ENCODE results near the gene EDN3. TPM values are rescaled to one million over a fixed set of nuclear protein-coding genes. Genes with fewer than 3 reads are reported as not detected.

The EDN3 gene
- total and polyA plus RNA-seq, 9 of the 15 experiments (the other 6 are each of a cell fraction or from before 2014, with no cell fraction given), result not detected

DNA sequence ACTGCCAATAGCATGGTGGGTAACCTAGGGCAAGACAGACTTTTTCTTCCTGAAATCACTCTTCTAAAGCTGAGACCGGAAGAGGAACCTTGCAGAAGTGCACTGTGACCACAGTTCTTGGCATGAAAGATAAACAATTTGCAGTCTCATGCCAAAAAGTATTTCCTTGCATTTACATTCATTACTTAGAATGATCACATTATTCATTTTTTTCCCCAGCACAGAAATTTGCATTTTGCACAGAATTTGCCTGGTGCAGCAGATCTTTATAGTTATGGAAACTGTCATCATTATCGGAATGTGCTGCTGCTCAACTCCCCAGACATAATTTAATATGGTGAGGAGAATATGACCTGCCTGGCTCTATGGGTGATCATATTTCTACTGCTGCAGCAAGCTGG is 42.2 kb upstream of the EDN3 start:
- WGBS (ENCODE audit: insufficient coverage, low coverage, missing lambda C conversion rate), result 6% methylated on average over 2 of the region's 2 CpGs
- no peak for ATAC-seq
- no peak for FAIRE-seq
- in situ Hi-C loops (cut with MboI), result no loop called here
- DNase-seq (ENCODE audit: extremely low read depth in 1 of 4, low spot score in 3 of 4), result no peak
- no peaks in the 10 kb centered on the region for H3K9me1 ChIP-seq (ENCODE audit: control insufficient read depth, insufficient read depth, low read length)
- intact Hi-C loops (cut with micrococcal nuclease), result no loop called here
- peaks cover 2 to 12% of the 10 kb centered on the region in 2 experiments; a peak in 4 of 5 replicates for H3K27me3 ChIP-seq (ENCODE audit: control insufficient read depth in 2 of 2, insufficient read depth in 2 of 2, low read length in 2 of 2)
- H4K20me1 ChIP-seq (replicated peaks; ENCODE audit: control insufficient read depth, insufficient read depth, low read length), result no peaks in the 10 kb centered on the region
- no peak overlapping the region for H3K9ac ChIP-seq (ENCODE audit: insufficient read depth in 1 of 2, low read depth in 2 of 2, low read length in 2 of 2)
- no TSS peak for BruUV-seq (replicated peaks)
- no peak overlapping the region for H3K4me3 ChIP-seq
- TF ChIP-seq GABPA (tag; conservative IDR thresholded peaks at IDR 0.05; ENCODE audit: low read depth) (peak; percentile 62), GATA2 (CRISPR knock-in tag; IDR thresholded peaks at IDR 0.05) (no peak)
- no peak overlapping the region for H2AFZ ChIP-seq (ENCODE audit: low read depth, low read length)
- H3K4me1 ChIP-seq (replicated peaks in 1 of 2; ENCODE audit: control insufficient read depth in 2 of 2, insufficient read depth in 2 of 2, low read length in 2 of 2), result no peaks in the 10 kb centered on the region
- no peak overlapping the region for H3K4me2 ChIP-seq (ENCODE audit: insufficient read depth, low read length)
- POLR2A ChIA-PET, result interaction anchor here (0.7 kb wide), 1 partner anchor 1170 kb away, joined by 3 read pairs; no protein-coding TSS in a partner anchor
- CTCF ChIA-PET (ENCODE audit: low intra/inter-chr PET ratio), result interaction anchor here (0.6 kb wide), 1 partner anchor 36 kb away, joined by 5 read pairs; no protein-coding TSS in a partner anchor
- H3K79me2 ChIP-seq (ENCODE audit: control insufficient read depth, insufficient read depth, low read length), result no peaks in the 10 kb centered on the region
- H3K9me3 ChIP-seq (replicated peaks; ENCODE audit: control insufficient read depth, insufficient read depth, low read depth, low read length), result no peaks in the 10 kb centered on the region
- H3K36me3 ChIP-seq (ENCODE audit: control insufficient read depth, insufficient read depth, low read length), result no peaks in the 10 kb centered on the region
- no peak overlapping the region for H3K27ac ChIP-seq (ENCODE audit: extremely low read depth, low read depth, low read length)

DNA sequence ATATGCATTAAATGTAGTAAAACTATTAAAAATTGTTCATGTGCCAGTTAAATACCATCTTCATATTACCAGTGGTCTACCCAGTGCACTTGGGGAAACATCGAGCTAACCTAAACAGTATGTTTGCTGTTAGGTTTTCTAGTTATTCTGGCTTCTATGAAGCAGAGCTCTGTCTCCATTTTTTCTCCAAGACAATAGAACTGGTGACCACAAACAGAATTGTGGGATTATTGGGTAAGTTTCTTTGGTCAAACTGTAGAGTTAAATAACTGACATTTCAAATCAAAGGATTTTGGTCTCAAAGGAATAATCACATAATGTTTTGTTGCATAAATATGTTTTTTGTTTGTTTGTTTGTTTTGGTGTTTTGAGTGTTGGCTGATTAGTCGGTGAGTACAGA is 40.5 kb upstream of the EDN3 start:
- CTCF ChIA-PET (ENCODE audit: low intra/inter-chr PET ratio), result no interaction called here
- TF ChIP-seq, protein P1, sequence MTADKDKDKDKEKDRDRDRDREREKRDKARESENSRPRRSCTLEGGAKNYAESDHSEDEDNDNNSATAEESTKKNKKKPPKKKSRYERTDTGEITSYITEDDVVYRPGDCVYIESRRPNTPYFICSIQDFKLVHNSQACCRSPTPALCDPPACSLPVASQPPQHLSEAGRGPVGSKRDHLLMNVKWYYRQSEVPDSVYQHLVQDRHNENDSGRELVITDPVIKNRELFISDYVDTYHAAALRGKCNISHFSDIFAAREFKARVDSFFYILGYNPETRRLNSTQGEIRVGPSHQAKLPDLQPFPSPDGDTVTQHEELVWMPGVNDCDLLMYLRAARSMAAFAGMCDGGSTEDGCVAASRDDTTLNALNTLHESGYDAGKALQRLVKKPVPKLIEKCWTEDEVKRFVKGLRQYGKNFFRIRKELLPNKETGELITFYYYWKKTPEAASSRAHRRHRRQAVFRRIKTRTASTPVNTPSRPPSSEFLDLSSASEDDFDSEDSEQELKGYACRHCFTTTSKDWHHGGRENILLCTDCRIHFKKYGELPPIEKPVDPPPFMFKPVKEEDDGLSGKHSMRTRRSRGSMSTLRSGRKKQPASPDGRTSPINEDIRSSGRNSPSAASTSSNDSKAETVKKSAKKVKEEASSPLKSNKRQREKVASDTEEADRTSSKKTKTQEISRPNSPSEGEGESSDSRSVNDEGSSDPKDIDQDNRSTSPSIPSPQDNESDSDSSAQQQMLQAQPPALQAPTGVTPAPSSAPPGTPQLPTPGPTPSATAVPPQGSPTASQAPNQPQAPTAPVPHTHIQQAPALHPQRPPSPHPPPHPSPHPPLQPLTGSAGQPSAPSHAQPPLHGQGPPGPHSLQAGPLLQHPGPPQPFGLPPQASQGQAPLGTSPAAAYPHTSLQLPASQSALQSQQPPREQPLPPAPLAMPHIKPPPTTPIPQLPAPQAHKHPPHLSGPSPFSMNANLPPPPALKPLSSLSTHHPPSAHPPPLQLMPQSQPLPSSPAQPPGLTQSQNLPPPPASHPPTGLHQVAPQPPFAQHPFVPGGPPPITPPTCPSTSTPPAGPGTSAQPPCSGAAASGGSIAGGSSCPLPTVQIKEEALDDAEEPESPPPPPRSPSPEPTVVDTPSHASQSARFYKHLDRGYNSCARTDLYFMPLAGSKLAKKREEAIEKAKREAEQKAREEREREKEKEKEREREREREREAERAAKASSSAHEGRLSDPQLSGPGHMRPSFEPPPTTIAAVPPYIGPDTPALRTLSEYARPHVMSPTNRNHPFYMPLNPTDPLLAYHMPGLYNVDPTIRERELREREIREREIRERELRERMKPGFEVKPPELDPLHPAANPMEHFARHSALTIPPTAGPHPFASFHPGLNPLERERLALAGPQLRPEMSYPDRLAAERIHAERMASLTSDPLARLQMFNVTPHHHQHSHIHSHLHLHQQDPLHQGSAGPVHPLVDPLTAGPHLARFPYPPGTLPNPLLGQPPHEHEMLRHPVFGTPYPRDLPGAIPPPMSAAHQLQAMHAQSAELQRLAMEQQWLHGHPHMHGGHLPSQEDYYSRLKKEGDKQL (CRISPR knock-in tag; IDR thresholded peaks at IDR 0.05; ENCODE audit: borderline replicate concordance), result no peak
- TF ChIP-seq FOXA1 (IDR thresholded peaks at IDR 0.05; ENCODE audit: borderline replicate concordance), result no peak
- TF ChIP-seq ZNF212 (CRISPR knock-in tag; IDR thresholded peaks at IDR 0.05), result no peak
- TF ChIP-seq, protein P2, sequence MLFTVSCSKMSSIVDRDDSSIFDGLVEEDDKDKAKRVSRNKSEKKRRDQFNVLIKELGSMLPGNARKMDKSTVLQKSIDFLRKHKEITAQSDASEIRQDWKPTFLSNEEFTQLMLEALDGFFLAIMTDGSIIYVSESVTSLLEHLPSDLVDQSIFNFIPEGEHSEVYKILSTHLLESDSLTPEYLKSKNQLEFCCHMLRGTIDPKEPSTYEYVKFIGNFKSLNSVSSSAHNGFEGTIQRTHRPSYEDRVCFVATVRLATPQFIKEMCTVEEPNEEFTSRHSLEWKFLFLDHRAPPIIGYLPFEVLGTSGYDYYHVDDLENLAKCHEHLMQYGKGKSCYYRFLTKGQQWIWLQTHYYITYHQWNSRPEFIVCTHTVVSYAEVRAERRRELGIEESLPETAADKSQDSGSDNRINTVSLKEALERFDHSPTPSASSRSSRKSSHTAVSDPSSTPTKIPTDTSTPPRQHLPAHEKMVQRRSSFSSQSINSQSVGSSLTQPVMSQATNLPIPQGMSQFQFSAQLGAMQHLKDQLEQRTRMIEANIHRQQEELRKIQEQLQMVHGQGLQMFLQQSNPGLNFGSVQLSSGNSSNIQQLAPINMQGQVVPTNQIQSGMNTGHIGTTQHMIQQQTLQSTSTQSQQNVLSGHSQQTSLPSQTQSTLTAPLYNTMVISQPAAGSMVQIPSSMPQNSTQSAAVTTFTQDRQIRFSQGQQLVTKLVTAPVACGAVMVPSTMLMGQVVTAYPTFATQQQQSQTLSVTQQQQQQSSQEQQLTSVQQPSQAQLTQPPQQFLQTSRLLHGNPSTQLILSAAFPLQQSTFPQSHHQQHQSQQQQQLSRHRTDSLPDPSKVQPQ (CRISPR knock-in tag; IDR thresholded peaks at IDR 0.05; ENCODE audit: borderline replicate concordance), result no peak
- TF ChIP-seq ZC3H8 (IDR thresholded peaks at IDR 0.05), result no peak
- no peak for TF ChIP-seq NCOA4 (IDR thresholded peaks at IDR 0.05; ENCODE audit: partially characterized antibody)

More for the DNA sequence above, 40.5 kb upstream of the EDN3 start:
- Histone ChIP-seq H3K27me3 (ENCODE audit: control insufficient read depth in 2 of 2, insufficient read depth in 2 of 2, low read length in 2 of 2) (peaks cover 2% of the 10 kb centered on the region in 2 experiments; a peak in 4 of 5 replicates), H3K9me1 (ENCODE audit: control insufficient read depth, insufficient read depth, low read length) (no peaks in the 10 kb centered on the region), H2AFZ (ENCODE audit: low read depth, low read length) (no peak overlapping the region), H3K79me2 (ENCODE audit: control insufficient read depth, insufficient read depth, low read length) (no peaks in the 10 kb centered on the region), H3K9ac (ENCODE audit: insufficient read depth in 1 of 2, low read depth in 2 of 2, low read length in 2 of 2) (no peak overlapping the region), H3K4me2 (ENCODE audit: insufficient read depth, low read length) (no peak overlapping the region), H3K27ac (ENCODE audit: extremely low read depth, low read depth, low read length) (no peak overlapping the region), H3K4me1 (replicated peaks in 1 of 2; ENCODE audit: control insufficient read depth in 2 of 2, insufficient read depth in 2 of 2, low read length in 2 of 2) (no peaks in the 10 kb centered on the region), H3K36me3 (ENCODE audit: control insufficient read depth, insufficient read depth, low read length) (no peaks in the 10 kb centered on the region), H3K9me3 (replicated peaks; ENCODE audit: control insufficient read depth, insufficient read depth, low read depth, low read length) (no peaks in the 10 kb centered on the region), H4K20me1 (replicated peaks; ENCODE audit: control insufficient read depth, insufficient read depth, low read length) (no peaks in the 10 kb centered on the region), H3K4me3 (no peak overlapping the region)
- BruUV-seq (replicated peaks), result no TSS peak
- 0% methylated on average over 2 of the region's 2 CpGs for WGBS (ENCODE audit: insufficient coverage, low coverage, missing lambda C conversion rate)
- POLR2A ChIA-PET, result interaction anchor here (0.6 kb wide), 1 partner anchor 68 kb away, joined by 3 read pairs; no protein-coding TSS in a partner anchor
- in situ Hi-C loops (cut with MboI) (no loop called here), intact Hi-C loops (cut with micrococcal nuclease) (no loop called here)
- ATAC-seq (no peak), FAIRE-seq (no peak), DNase-seq (ENCODE audit: extremely low read depth in 1 of 4, low spot score in 3 of 4) (no peak)

Data from K562 (cell line).